ENCODE measurements around the gene ZNF780B. TPM values are rescaled to one million over a fixed set of nuclear protein-coding genes. Genes with fewer than 3 reads are reported as not detected.

Gene ZNF780B
- total RNA-seq, 2 experiments from 2014 or later, result 11.8 to 12.0 TPM

DNA sequence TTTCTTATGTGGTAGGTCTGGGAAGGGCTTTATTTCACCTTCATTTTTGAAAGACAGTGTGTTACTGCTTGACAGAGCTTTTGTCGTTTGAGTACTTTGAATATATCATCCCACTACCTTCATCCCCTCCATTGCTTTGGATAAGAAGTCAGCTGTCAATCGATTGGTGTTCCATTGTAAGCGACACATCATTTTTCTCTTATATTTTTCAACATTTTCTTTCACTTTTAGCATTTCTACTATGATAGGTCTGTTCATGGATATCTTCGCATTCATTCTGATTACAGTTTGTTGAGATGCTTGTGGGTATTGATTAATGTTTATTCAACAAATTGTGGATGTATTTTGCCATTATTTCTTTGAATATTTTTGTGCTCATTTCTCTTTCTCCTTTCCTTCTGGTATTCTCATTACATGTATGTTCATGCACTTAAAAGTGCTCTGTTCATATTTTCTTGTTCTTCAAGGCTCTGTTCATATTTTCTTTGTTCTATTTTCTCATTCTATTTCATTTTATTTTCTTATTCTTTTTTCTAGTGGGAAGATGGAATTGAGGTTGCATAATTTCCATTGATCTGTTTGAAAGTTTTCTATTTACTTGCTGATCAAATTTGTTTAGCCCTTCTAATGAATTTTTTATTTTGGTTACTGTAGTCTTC lies 30.0 kb downstream of the ZNF780B start:
- H3K4me3 ChIP-seq (ENCODE audit: low read length), result no peak overlapping the region
- H3K4me3 Mint-ChIP-seq, result no peak overlapping the region
- POLR2A ChIA-PET, result no interaction called here
- H3K36me3 Mint-ChIP-seq (ENCODE audit: low read depth), result peaks cover 66% of the 10 kb centered on the region
- CTCF ChIA-PET, result no interaction called here
- peaks cover 18% of the 10 kb centered on the region for H3K9me3 Mint-ChIP-seq
- no peak for ATAC-seq (ENCODE audit: poor library complexity)
- H3K4me1 ChIP-seq (ENCODE audit: insufficient read depth, low read length), result no peaks in the 10 kb centered on the region
- H3K36me3 ChIP-seq (ENCODE audit: insufficient read depth, low read length), result no peaks in the 10 kb centered on the region
- TF ChIP-seq, protein P1, sequence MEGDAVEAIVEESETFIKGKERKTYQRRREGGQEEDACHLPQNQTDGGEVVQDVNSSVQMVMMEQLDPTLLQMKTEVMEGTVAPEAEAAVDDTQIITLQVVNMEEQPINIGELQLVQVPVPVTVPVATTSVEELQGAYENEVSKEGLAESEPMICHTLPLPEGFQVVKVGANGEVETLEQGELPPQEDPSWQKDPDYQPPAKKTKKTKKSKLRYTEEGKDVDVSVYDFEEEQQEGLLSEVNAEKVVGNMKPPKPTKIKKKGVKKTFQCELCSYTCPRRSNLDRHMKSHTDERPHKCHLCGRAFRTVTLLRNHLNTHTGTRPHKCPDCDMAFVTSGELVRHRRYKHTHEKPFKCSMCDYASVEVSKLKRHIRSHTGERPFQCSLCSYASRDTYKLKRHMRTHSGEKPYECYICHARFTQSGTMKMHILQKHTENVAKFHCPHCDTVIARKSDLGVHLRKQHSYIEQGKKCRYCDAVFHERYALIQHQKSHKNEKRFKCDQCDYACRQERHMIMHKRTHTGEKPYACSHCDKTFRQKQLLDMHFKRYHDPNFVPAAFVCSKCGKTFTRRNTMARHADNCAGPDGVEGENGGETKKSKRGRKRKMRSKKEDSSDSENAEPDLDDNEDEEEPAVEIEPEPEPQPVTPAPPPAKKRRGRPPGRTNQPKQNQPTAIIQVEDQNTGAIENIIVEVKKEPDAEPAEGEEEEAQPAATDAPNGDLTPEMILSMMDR (IDR thresholded peaks at IDR 0.05), result no peak
- H3K27me3 ChIP-seq (ENCODE audit: control insufficient read depth in 1 of 2, insufficient read depth in 2 of 2, low read length in 2 of 2), result no peaks in the 10 kb centered on the region
- H3K27ac Mint-ChIP-seq, result no peak overlapping the region
- no peaks in the 10 kb centered on the region for H3K4me1 Mint-ChIP-seq (ENCODE audit: low read depth)
- H3K9me3 ChIP-seq (ENCODE audit: control insufficient read depth in 1 of 2, insufficient read depth in 1 of 2, low read length in 2 of 2), result peaks cover 33 to 90% of the 10 kb centered on the region in 2 experiments
- intact Hi-C loops (cut with DNase I, micrococcal nuclease), result no loop called here
- no peak overlapping the region for H3K27ac ChIP-seq (ENCODE audit: low read depth in 1 of 2, low read length in 2 of 2)
- DNase-seq, result no peak
- no peaks in the 10 kb centered on the region for H3K27me3 Mint-ChIP-seq

DNA sequence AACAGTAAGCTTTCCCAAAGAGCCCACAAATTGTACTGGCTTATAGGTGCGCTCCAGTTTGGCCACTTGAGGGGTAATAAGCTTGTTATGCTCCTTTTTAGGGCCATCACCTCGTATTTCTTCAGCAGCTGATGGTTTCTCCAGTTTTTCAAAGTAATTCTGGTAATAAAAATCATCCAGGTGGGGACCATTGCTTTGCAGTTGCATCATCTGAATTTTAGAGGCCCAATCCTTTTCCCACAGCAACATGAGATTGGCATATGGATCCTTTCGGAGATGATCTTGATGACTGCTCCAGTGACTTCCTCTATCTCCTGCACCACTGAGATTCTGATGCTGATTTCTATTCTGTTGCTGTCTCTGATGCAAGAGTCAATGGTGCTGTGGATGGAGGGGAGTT lies 32.1 kb downstream of the ZNF780B start:
- Mint-ChIP-seq H3K4me3 (no peak overlapping the region), H3K27me3 (no peaks in the 10 kb centered on the region), H3K36me3 (ENCODE audit: low read depth) (peaks cover 68% of the 10 kb centered on the region), H3K9me3 (peaks cover 11% of the 10 kb centered on the region), H3K4me1 (ENCODE audit: low read depth) (no peaks in the 10 kb centered on the region), H3K27ac (no peak overlapping the region)
- Histone ChIP-seq H3K27me3 (ENCODE audit: control insufficient read depth in 1 of 2, insufficient read depth in 2 of 2, low read length in 2 of 2) (no peaks in the 10 kb centered on the region), H3K4me1 (ENCODE audit: insufficient read depth, low read length) (no peaks in the 10 kb centered on the region), H3K9me3 (ENCODE audit: control insufficient read depth in 1 of 2, insufficient read depth in 1 of 2, low read length in 2 of 2) (peaks cover 26 to 81% of the 10 kb centered on the region in 2 experiments), H3K36me3 (ENCODE audit: insufficient read depth, low read length) (no peaks in the 10 kb centered on the region), H3K27ac (ENCODE audit: low read depth in 1 of 2, low read length in 2 of 2) (no peak overlapping the region), H3K4me3 (ENCODE audit: low read length) (no peak overlapping the region)
- no peak for DNase-seq
- intact Hi-C loops (cut with DNase I, micrococcal nuclease), result no loop called here
- TF ChIP-seq, protein P1 (IDR thresholded peaks at IDR 0.05), result no peak
- CTCF ChIA-PET, result no interaction called here
- ATAC-seq (ENCODE audit: poor library complexity), result no peak
- POLR2A ChIA-PET, result no interaction called here

DNA sequence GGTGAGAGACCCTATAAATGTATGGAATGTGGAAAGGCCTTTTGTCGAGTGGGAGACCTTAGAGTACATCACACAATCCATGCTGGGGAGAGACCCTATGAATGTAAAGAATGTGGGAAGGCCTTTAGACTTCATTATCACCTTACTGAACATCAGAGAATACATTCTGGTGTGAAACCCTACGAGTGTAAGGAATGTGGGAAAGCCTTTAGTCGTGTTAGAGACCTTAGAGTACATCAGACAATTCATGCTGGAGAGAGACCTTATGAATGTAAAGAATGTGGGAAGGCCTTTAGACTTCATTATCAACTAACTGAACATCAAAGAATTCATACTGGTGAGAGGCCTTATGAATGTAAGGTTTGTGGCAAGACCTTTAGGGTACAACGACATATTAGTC lies 42.0 kb downstream of the ZNF780B start:
- peaks cover 24 to 73% of the 10 kb centered on the region in 2 experiments for H3K9me3 ChIP-seq (ENCODE audit: control insufficient read depth in 1 of 2, insufficient read depth in 1 of 2, low read length in 2 of 2)
- intact Hi-C loops (cut with DNase I, micrococcal nuclease), result no loop called here

More for the DNA sequence above, 42.0 kb downstream of the ZNF780B start:
- Histone ChIP-seq H3K4me1 (ENCODE audit: insufficient read depth, low read length) (no peaks in the 10 kb centered on the region), H3K36me3 (ENCODE audit: insufficient read depth, low read length) (peaks cover 18% of the 10 kb centered on the region), H3K4me3 (ENCODE audit: low read length) (no peak overlapping the region), H3K27me3 (ENCODE audit: control insufficient read depth in 1 of 2, insufficient read depth in 2 of 2, low read length in 2 of 2) (no peaks in the 10 kb centered on the region), H3K27ac (ENCODE audit: low read depth in 1 of 2, low read length in 2 of 2) (no peak overlapping the region)
- ATAC-seq (ENCODE audit: poor library complexity) (no peak), DNase-seq (no peak)
- Mint-ChIP-seq H3K36me3 (ENCODE audit: low read depth) (peaks cover 79% of the 10 kb centered on the region), H3K4me3 (no peak overlapping the region), H3K27ac (no peak overlapping the region), H3K27me3 (no peaks in the 10 kb centered on the region), H3K4me1 (ENCODE audit: low read depth) (no peaks in the 10 kb centered on the region), H3K9me3 (peaks cover 17% of the 10 kb centered on the region)
- TF ChIP-seq, protein P1 (IDR thresholded peaks at IDR 0.05), result no peak
- ChIA-PET POLR2A (no interaction called here), CTCF (no interaction called here)

All from CD4-positive, alpha-beta T cell (primary cell).